GM12878 (cell line): ENCODE measurements around the gene GRB10.

Experiments used
- BACH1 ChIP-seq: fragments of 450-650 bp; IDR thresholded peaks from 2 replicates; pipeline ENCODE4 v1.6.1; 2017; ENCODE audit warnings: mild to moderate bottlenecking, borderline replicate concordance
- EP300 ChIP-seq, 2 experiments: fragments of 150-350 bp in 1 of 2; IDR thresholded peaks; 2 replicates each; pipeline ENCODE4 v1.6.1; 2011 to 2012; ENCODE audit warnings: low read depth in 2 of 2, low read length in 2 of 2, borderline replicate concordance in 1 of 2, improper control_type of control experiment in 1 of 2, inconsistent platforms in 1 of 2; ENCODE audit not compliant: control insufficient read depth in 1 of 2
- ETV6 ChIP-seq, 2 experiments: fragments of 450-650 bp in 1 of 2; IDR thresholded peaks in 1 of 2; conservative IDR thresholded peaks in 1 of 2; 2 replicates each; pipeline ENCODE4 v1.6.1; 2014; ENCODE audit warnings: antibody characterized with exemption in 1 of 2, borderline replicate concordance in 1 of 2, low read depth in 1 of 2, mild to moderate bottlenecking in 1 of 2, moderate library complexity in 1 of 2
- KAT2A ChIP-seq: conservative IDR thresholded peaks from 2 replicates; pipeline ENCODE4 v1.6.1; 2011; ENCODE audit warnings: low read depth, low read length; ENCODE audit not compliant: control insufficient read depth
- PAX8 ChIP-seq: fragments of 450-650 bp; IDR thresholded peaks from 2 replicates; pipeline ENCODE4 v1.6.1; 2017; ENCODE audit warnings: mild to moderate bottlenecking, moderate library complexity
- PML ChIP-seq: IDR thresholded peaks from 2 replicates; pipeline ENCODE4 v1.6.1; 2012; ENCODE audit warnings: low read length, inconsistent platforms
- POLR2A ChIP-seq: IDR thresholded peaks from 2 replicates; pipeline ENCODE4 v1.6.1; 2011; ENCODE audit warnings: low read depth, mild to moderate bottlenecking, low read length
- SIN3A ChIP-seq: IDR thresholded peaks from 2 replicates; pipeline ENCODE4 v1.6.1; 2012; ENCODE audit warnings: low read depth, low read length, improper control_type of control experiment
- TF ChIP-seq, protein P1 (sequence below): fragments of 150-350 bp; IDR thresholded peaks from 2 replicates; pipeline ENCODE4 v1.6.1; 2016; ENCODE audit warnings: low read depth, low read length
- TF ChIP-seq, protein P2 (sequence below), 3 experiments: IDR thresholded peaks in 2 of 3; conservative IDR thresholded peaks in 1 of 3; 2 replicates each; pipeline ENCODE4 v1.5.1; 2011; ENCODE audit warnings: low read depth in 3 of 3, low read length in 3 of 3, mild to moderate bottlenecking in 3 of 3, control low read depth in 2 of 3, moderate library complexity in 2 of 3, inconsistent platforms in 1 of 3, mixed read lengths in 1 of 3; ENCODE audit not compliant: control insufficient read depth in 2 of 3, insufficient read depth in 1 of 3; ENCODE audit errors: extremely low read depth in 1 of 3
- TF ChIP-seq, protein P3 (sequence below): IDR thresholded peaks from 2 replicates; pipeline ENCODE4 v1.6.1; 2012; ENCODE audit warnings: low read depth, low read length, improper control_type of control experiment

DNA sequence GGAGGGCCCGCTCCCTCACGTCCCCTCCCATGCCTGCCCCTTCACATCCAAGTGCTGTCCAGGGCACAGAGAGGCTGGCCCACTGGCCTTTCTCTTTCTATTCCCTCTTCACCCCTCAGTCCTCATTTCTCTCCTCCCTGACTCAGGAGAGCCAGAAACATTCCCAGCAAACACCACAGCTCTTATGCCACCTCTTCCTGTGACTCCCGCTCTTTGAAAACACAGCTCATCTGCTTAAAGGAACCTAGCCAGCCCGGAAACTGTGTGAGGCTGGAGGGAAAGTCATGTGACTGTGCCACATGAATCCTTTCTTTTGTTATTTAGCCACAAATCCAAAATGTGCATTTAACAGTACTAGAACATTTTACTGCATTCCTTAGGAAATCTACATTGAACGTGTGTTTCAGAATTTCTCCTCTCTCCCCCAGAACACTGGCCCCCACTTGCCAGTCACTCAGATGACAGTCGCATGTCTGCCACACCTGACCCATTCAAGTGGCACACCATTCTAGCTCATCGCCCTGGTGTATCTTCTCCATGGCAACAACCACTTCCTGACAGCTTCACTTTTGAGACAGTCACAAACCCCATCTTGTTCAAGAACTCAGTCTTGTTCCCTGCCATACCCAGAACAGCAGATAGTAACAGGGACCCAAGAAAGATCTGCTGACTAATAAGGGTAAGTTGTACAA is 42.8 kb downstream of the GRB10 start:
- TF ChIP-seq PML, result no peak
- TF ChIP-seq EP300 (IDR thresholded peaks at IDR 0.05; ENCODE audit: borderline replicate concordance in 1 of 2, control insufficient read depth in 1 of 2, low read depth in 2 of 2, low read length in 2 of 2), result no peak
- TF ChIP-seq, protein P1, sequence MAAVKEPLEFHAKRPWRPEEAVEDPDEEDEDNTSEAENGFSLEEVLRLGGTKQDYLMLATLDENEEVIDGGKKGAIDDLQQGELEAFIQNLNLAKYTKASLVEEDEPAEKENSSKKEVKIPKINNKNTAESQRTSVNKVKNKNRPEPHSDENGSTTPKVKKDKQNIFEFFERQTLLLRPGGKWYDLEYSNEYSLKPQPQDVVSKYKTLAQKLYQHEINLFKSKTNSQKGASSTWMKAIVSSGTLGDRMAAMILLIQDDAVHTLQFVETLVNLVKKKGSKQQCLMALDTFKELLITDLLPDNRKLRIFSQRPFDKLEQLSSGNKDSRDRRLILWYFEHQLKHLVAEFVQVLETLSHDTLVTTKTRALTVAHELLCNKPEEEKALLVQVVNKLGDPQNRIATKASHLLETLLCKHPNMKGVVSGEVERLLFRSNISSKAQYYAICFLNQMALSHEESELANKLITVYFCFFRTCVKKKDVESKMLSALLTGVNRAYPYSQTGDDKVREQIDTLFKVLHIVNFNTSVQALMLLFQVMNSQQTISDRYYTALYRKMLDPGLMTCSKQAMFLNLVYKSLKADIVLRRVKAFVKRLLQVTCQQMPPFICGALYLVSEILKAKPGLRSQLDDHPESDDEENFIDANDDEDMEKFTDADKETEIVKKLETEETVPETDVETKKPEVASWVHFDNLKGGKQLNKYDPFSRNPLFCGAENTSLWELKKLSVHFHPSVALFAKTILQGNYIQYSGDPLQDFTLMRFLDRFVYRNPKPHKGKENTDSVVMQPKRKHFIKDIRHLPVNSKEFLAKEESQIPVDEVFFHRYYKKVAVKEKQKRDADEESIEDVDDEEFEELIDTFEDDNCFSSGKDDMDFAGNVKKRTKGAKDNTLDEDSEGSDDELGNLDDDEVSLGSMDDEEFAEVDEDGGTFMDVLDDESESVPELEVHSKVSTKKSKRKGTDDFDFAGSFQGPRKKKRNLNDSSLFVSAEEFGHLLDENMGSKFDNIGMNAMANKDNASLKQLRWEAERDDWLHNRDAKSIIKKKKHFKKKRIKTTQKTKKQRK, result no peak
- no peak for TF ChIP-seq KAT2A
- TF ChIP-seq SIN3A, result no peak
- TF ChIP-seq, protein P2, sequence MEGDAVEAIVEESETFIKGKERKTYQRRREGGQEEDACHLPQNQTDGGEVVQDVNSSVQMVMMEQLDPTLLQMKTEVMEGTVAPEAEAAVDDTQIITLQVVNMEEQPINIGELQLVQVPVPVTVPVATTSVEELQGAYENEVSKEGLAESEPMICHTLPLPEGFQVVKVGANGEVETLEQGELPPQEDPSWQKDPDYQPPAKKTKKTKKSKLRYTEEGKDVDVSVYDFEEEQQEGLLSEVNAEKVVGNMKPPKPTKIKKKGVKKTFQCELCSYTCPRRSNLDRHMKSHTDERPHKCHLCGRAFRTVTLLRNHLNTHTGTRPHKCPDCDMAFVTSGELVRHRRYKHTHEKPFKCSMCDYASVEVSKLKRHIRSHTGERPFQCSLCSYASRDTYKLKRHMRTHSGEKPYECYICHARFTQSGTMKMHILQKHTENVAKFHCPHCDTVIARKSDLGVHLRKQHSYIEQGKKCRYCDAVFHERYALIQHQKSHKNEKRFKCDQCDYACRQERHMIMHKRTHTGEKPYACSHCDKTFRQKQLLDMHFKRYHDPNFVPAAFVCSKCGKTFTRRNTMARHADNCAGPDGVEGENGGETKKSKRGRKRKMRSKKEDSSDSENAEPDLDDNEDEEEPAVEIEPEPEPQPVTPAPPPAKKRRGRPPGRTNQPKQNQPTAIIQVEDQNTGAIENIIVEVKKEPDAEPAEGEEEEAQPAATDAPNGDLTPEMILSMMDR (IDR thresholded peaks at IDR 0.05 in 2 of 3, conservative IDR thresholded peaks at IDR 0.05 in 1 of 3; ENCODE audit: control insufficient read depth in 2 of 3, extremely low read depth in 1 of 3, insufficient read depth in 1 of 3, low read depth in 3 of 3, low read length in 3 of 3), result no peak
- no peak for TF ChIP-seq BACH1
- TF ChIP-seq ETV6 (conservative IDR thresholded peaks at IDR 0.05 in 1 of 2, IDR thresholded peaks at IDR 0.05 in 1 of 2; ENCODE audit: borderline replicate concordance in 1 of 2, low read depth in 1 of 2), result no peak
- TF ChIP-seq, protein P3, sequence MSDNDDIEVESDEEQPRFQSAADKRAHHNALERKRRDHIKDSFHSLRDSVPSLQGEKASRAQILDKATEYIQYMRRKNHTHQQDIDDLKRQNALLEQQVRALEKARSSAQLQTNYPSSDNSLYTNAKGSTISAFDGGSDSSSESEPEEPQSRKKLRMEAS, result no peak
- TF ChIP-seq PAX8, result no peak
- no peak for TF ChIP-seq POLR2A
